ENCODE data around the gene KRT79.

- TF ChIP-seq CTCF (conservative IDR thresholded peaks at IDR 0.05 in 1 of 2, IDR thresholded peaks at IDR 0.05 in 1 of 2; ENCODE audit: low read depth in 1 of 2, low read length in 2 of 2) (no peak), EZH2 (IDR thresholded peaks at IDR 0.05; ENCODE audit: low read length, missing control alignments) (no peak)
These were observed 8.2 kb downstream of the KRT79 start for GRCh38 chr12:52825961-52826360.

Measured in fibroblast of lung (primary cell).